Head of caudate nucleus (tissue), 42 donors: ENCODE data around the gene INHBB.
A peak's percentile ranks its signal among the peaks of the same experiment; 100 is the strongest.

ENCODE experiments used
- DNase-seq, 42 donors: peaks; one replicate each; pipeline versions ENCODE4 v3.0.0 to v3.0.0-alpha.2; 2020 to 2021; ENCODE audit warnings: mixed read lengths in 7 of 42
- intact Hi-C: fragments of 100-400 bp; cut with DNase I; formaldehyde crosslinking; loops from one replicate; pipeline ENCODE4 v1.15.0; 2022

The INHBB gene

DNA sequence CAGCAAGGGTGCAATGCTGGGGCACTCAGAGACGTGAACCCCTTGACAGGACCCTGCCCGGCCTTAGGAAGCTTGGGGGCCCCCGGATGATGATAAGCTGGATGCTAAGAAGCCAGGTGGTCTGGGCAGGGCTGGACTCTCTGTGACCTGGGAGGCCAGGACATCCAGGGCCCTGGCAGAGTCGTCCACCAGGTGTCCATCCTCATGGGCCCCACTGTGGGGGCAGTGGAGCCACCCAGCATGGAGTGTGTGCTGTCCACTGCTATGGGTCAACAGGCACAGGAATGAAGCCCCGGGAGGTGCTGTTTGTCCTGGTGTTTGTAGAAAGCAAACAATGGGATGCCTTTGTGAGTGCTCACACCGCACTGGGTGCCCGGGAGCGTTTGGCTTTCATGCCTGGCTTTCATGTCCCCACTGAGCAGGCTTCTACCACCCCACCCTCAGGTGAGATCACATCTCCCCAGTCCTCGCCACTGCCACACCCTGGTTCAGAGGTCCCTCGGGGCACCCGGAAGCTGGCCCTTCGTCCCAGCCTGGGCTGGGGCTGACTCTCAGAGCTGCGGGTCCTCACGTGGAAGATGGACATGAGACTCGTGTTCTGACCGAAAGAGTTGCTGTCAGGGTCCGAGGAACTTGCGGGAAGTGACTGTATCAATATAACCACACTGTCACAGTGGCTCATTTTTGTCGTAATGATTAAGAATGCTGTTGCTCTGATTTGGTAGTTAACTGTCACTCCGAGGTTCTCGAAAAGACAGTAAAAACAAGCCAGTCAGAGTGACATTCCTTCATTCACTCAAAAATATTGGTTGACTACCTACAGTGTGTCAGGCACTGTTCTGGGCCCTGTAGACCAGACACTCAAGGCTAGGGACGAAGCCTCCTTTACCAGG is 53.3 kb downstream of the INHBB start:
- intact Hi-C loops, result no loop called here
- DNase-seq, result peak in 7 of 42 donors; percentile 3 to 38 (median 7)

DNA sequence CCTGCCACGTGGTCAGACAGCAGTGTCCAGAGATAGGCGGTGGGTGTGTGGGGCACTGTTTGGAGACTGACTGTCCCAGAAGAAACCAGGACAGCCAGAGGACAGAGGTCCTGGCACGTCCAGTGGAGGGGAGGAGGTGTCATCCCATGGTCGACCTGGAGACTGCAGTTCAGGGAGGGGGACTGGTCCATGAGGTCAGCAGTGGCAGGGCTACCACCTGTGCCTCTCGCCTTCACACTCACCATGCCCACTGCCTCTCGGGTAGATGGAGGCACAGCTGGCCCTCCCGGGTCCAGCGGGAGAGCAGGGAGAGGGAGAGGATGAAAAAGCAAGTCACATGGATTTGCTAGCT is 53.9 kb downstream of the INHBB start:
- intact Hi-C loops, result no loop called here
- DNase-seq, result peak in 6 of 42 donors; percentile 1 to 16 (median 6)

DNA sequence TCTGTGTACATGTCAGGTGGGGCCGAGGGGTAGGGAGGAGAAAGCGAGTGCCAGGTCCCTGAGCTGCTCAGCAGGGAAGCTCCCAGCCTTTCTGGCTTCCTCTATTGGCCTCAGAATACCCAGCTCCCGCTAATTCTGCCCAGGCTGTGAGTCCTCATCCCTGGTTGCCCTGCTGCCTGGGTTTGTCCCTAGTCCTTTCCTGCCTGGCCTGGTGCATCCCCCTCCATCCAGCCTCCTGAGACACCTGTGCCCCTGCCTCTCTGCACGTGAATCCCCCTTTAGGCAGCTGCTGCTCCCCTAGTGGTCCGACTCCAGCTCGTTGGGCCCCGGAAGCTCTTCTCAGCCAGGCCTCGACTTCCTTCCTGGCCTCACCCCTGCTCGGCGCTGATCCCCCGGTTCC is 54.6 kb downstream of the INHBB start:
- DNase-seq, result peak in 7 of 42 donors; percentile 1 to 30 (median 18)
- intact Hi-C loops, result no loop called here
